ENCODE results near the gene TPX2.

The TPX2 gene

DNA sequence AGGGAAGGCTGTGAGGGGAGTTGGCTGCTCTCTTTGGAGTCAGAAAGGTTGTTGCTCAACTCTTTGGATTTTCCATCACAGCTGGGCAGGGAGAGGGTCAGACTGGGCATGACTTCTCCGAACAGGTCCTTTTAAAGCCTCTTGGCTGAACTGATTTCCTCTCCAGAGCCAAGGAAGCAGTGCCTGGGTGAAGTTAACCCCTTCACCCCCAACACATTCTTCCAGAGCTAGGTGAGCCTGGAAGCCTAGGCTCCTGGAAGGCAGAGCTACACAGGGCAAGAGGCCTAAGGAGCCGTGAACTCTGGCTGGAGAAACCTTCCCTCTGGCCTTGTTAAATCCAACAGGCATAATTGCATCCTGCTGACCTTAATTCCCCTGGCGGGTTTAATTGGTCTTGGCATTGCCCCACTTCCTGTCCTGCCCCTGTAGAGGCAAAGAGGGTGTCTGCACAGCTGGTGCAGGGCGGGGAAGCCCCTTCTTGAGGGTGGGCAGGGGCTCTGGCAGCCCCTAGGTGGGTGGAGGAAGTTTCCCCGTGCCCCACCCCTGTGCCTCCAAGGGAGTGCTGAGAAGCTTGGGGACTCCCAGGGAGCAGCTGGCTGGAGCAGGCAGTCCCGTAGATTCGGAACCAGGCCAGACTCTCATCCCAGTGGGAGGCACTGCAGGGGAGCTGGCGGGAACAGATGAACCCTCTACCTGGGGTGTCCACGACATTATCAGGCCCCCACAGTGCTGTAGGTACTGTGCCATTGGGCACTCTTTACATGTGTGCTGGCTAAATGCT lies 76.5 kb downstream of the TPX2 start:
- Histone ChIP-seq H3K4me1 (ENCODE audit: control insufficient read depth, insufficient read depth, low read length) (no peaks in the 10 kb centered on the region), H3K4me3 (ENCODE audit: low read depth, low read length) (no peak overlapping the region), H3K27ac (ENCODE audit: extremely low read depth, low read depth, low read length) (no peak overlapping the region), H3K9me3 (ENCODE audit: control insufficient read depth, insufficient read depth, low read depth, low read length) (no peaks in the 10 kb centered on the region), H3K36me3 (ENCODE audit: control insufficient read depth in 2 of 2, insufficient read depth in 1 of 2, low read length in 2 of 2) (peaks cover 0 to 10% of the 10 kb centered on the region in 2 experiments; a peak in 1 of 3 replicates)
- ChIA-PET POLR2A (no interaction called here), CTCF (interaction anchor here (0.6 to 3.7 kb wide), 4 partner anchors 7 to 277 kb away, joined by 3 to 15 read pairs (median 4); no protein-coding TSS in a partner anchor)
- TF ChIP-seq GLIS1 (tag by site-specific recombination; IDR thresholded peaks at IDR 0.05) (peak; percentile 100), ZNF830 (tag by site-specific recombination; IDR thresholded peaks at IDR 0.05; ENCODE audit: low read depth) (no peak), ZIC2 (tag by site-specific recombination; IDR thresholded peaks at IDR 0.05) (peak; percentile 100), KLF1 (tag by site-specific recombination; IDR thresholded peaks at IDR 0.05) (peak; percentile 98), ZNF423 (tag by site-specific recombination; IDR thresholded peaks at IDR 0.05) (no peak), GLIS2 (tag by site-specific recombination; IDR thresholded peaks at IDR 0.05) (0 out of 2 replicates have a peak, but pooled peaks have one; percentile 14), ZFHX2 (tag by site-specific recombination; conservative IDR thresholded peaks at IDR 0.05) (peak; percentile 25), REPIN1 (tag by site-specific recombination; IDR thresholded peaks at IDR 0.05; ENCODE audit: low read depth) (no peak), ZNF121 (tag by site-specific recombination; IDR thresholded peaks at IDR 0.05) (no peak)
- TF ChIP-seq, protein P1, sequence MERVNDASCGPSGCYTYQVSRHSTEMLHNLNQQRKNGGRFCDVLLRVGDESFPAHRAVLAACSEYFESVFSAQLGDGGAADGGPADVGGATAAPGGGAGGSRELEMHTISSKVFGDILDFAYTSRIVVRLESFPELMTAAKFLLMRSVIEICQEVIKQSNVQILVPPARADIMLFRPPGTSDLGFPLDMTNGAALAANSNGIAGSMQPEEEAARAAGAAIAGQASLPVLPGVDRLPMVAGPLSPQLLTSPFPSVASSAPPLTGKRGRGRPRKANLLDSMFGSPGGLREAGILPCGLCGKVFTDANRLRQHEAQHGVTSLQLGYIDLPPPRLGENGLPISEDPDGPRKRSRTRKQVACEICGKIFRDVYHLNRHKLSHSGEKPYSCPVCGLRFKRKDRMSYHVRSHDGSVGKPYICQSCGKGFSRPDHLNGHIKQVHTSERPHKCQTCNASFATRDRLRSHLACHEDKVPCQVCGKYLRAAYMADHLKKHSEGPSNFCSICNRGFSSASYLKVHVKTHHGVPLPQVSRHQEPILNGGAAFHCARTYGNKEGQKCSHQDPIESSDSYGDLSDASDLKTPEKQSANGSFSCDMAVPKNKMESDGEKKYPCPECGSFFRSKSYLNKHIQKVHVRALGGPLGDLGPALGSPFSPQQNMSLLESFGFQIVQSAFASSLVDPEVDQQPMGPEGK (tag by site-specific recombination; IDR thresholded peaks at IDR 0.05), result 0 out of 2 replicates have a peak, but pooled peaks have one; percentile 10

GRCh38 chr20:31816221-31816620 lies 77.1 kb downstream of the TPX2 start:
- ChIA-PET CTCF (interaction anchor here (0.7 kb wide), 1 partner anchor 139 kb away, joined by 3 read pairs; no protein-coding TSS in a partner anchor), POLR2A (no interaction called here)
- H3K4me1 ChIP-seq (ENCODE audit: control insufficient read depth, insufficient read depth, low read length), result no peaks in the 10 kb centered on the region
- peaks cover 0 to 7% of the 10 kb centered on the region in 2 experiments; a peak in 1 of 3 replicates for H3K36me3 ChIP-seq (ENCODE audit: control insufficient read depth in 2 of 2, insufficient read depth in 1 of 2, low read length in 2 of 2)
- no peaks in the 10 kb centered on the region for H3K9me3 ChIP-seq (ENCODE audit: control insufficient read depth, insufficient read depth, low read depth, low read length)
- no peak overlapping the region for H3K27ac ChIP-seq (ENCODE audit: extremely low read depth, low read depth, low read length)
- H3K4me3 ChIP-seq (ENCODE audit: low read depth, low read length), result no peak overlapping the region
- TF ChIP-seq ZBTB48 (tag by site-specific recombination; IDR thresholded peaks at IDR 0.05) (no peak), ZNF157 (tag by site-specific recombination; IDR thresholded peaks at IDR 0.05) (no peak), ZNF140 (tag by site-specific recombination; IDR thresholded peaks at IDR 0.05) (no peak), ZNF23 (tag by site-specific recombination; IDR thresholded peaks at IDR 0.05; ENCODE audit: borderline replicate concordance) (no peak), ZNF366 (tag by site-specific recombination; conservative IDR thresholded peaks at IDR 0.05) (no peak), ZNF350 (tag by site-specific recombination; IDR thresholded peaks at IDR 0.05) (no peak), ZNF658 (tag by site-specific recombination; IDR thresholded peaks at IDR 0.05) (no peak), KLF8 (tag by site-specific recombination; IDR thresholded peaks at IDR 0.05) (no peak), FEZF1 (tag by site-specific recombination; IDR thresholded peaks at IDR 0.05) (no peak), WT1 (tag by site-specific recombination; IDR thresholded peaks at IDR 0.05) (no peak), KLF16 (tag by site-specific recombination; IDR thresholded peaks at IDR 0.05) (no peak), ZNF473 (tag by site-specific recombination; IDR thresholded peaks at IDR 0.05) (no peak), ZNF426 (tag by site-specific recombination; IDR thresholded peaks at IDR 0.05) (no peak), ZBTB20 (tag by site-specific recombination; IDR thresholded peaks at IDR 0.05) (no peak)
- TF ChIP-seq, protein P2, sequence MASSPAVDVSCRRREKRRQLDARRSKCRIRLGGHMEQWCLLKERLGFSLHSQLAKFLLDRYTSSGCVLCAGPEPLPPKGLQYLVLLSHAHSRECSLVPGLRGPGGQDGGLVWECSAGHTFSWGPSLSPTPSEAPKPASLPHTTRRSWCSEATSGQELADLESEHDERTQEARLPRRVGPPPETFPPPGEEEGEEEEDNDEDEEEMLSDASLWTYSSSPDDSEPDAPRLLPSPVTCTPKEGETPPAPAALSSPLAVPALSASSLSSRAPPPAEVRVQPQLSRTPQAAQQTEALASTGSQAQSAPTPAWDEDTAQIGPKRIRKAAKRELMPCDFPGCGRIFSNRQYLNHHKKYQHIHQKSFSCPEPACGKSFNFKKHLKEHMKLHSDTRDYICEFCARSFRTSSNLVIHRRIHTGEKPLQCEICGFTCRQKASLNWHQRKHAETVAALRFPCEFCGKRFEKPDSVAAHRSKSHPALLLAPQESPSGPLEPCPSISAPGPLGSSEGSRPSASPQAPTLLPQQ (tag by site-specific recombination; IDR thresholded peaks at IDR 0.05), result no peak
- TF ChIP-seq, protein P3, sequence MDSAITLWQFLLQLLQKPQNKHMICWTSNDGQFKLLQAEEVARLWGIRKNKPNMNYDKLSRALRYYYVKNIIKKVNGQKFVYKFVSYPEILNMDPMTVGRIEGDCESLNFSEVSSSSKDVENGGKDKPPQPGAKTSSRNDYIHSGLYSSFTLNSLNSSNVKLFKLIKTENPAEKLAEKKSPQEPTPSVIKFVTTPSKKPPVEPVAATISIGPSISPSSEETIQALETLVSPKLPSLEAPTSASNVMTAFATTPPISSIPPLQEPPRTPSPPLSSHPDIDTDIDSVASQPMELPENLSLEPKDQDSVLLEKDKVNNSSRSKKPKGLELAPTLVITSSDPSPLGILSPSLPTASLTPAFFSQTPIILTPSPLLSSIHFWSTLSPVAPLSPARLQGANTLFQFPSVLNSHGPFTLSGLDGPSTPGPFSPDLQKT (IDR thresholded peaks at IDR 0.05; ENCODE audit: borderline replicate concordance, low read depth, low read length), result no peak
- TF ChIP-seq, protein P4, sequence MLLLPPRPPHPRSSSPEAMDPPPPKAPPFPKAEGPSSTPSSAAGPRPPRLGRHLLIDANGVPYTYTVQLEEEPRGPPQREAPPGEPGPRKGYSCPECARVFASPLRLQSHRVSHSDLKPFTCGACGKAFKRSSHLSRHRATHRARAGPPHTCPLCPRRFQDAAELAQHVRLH (tag by site-specific recombination; IDR thresholded peaks at IDR 0.05), result no peak
- TF ChIP-seq, protein P5, sequence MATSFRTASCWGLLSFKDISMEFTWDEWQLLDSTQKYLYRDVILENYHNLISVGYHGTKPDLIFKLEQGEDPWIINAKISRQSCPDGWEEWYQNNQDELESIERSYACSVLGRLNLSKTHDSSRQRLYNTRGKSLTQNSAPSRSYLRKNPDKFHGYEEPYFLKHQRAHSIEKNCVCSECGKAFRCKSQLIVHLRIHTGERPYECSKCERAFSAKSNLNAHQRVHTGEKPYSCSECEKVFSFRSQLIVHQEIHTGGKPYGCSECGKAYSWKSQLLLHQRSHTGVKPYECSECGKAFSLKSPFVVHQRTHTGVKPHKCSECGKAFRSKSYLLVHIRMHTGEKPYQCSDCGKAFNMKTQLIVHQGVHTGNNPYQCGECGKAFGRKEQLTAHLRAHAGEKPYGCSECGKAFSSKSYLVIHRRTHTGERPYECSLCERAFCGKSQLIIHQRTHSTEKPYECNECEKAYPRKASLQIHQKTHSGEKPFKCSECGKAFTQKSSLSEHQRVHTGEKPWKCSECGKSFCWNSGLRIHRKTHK (tag by site-specific recombination; IDR thresholded peaks at IDR 0.05), result no peak
